GM18526 (cell line): Measurements from ENCODE around the gene ZNF335.

Experiments used
- POLR2A ChIP-seq: IDR thresholded peaks from 3 replicates; pipeline ENCODE4 v1.6.1; 2011; ENCODE audit not compliant: insufficient read length; ENCODE audit errors: extremely low read depth

The ZNF335 gene

GRCh38 chr20:45967551-45968080, 4.4 kb downstream of the ZNF335 start:
- TF ChIP-seq POLR2A: no peak

GRCh38 chr20:45965169-45966002, 6.6 kb downstream of the ZNF335 start:
- TF ChIP-seq POLR2A: no peak

- no peak for TF ChIP-seq POLR2A
Measured at GRCh38 chr20:45964006-45964400, 8.0 kb downstream of the ZNF335 start.

GRCh38 chr20:45963059-45964005, 8.7 kb downstream of the ZNF335 start:
- TF ChIP-seq POLR2A: no peak

- no peak for TF ChIP-seq POLR2A
Measured at GRCh38 chr20:45962031-45962755, 9.8 kb downstream of the ZNF335 start.

- no peak for TF ChIP-seq POLR2A
Measured at GRCh38 chr20:45959956-45960630, 11.9 kb downstream of the ZNF335 start.

- TF ChIP-seq POLR2A: no peak
Measured at GRCh38 chr20:45959126-45959525, 12.9 kb downstream of the ZNF335 start.

GRCh38 chr20:45958593-45958992, 13.4 kb downstream of the ZNF335 start:
- no peak for TF ChIP-seq POLR2A

- no peak for TF ChIP-seq POLR2A
Measured at GRCh38 chr20:45957021-45957941, 14.7 kb downstream of the ZNF335 start.

- TF ChIP-seq POLR2A: no peak
Measured at GRCh38 chr20:45953672-45954071, 18.3 kb downstream of the ZNF335 start.

- no peak for TF ChIP-seq POLR2A
Measured at GRCh38 chr20:45952861-45953260, 19.1 kb downstream of the ZNF335 start.

GRCh38 chr20:45951925-45952834, 19.8 kb downstream of the ZNF335 start:
- no peak for TF ChIP-seq POLR2A

GRCh38 chr20:45950330-45950646, 21.7 kb downstream of the ZNF335 start:
- no peak for TF ChIP-seq POLR2A
